Stimulated activated CD4-positive, alpha-beta T cell treated with anti-CD3 and anti-CD28 coated beads, Interleukin-2, amount 100 ng/mL, for 24 hours (primary cell): ENCODE results near the gene CYTH1.
A peak's percentile ranks its signal among the peaks of the same experiment; 100 is the strongest.

Source experiments
- DNase-seq, 2 donors: peaks; one replicate each; pipeline ENCODE4 v3.0.0-alpha.2; 2020

Gene CYTH1

DNA sequence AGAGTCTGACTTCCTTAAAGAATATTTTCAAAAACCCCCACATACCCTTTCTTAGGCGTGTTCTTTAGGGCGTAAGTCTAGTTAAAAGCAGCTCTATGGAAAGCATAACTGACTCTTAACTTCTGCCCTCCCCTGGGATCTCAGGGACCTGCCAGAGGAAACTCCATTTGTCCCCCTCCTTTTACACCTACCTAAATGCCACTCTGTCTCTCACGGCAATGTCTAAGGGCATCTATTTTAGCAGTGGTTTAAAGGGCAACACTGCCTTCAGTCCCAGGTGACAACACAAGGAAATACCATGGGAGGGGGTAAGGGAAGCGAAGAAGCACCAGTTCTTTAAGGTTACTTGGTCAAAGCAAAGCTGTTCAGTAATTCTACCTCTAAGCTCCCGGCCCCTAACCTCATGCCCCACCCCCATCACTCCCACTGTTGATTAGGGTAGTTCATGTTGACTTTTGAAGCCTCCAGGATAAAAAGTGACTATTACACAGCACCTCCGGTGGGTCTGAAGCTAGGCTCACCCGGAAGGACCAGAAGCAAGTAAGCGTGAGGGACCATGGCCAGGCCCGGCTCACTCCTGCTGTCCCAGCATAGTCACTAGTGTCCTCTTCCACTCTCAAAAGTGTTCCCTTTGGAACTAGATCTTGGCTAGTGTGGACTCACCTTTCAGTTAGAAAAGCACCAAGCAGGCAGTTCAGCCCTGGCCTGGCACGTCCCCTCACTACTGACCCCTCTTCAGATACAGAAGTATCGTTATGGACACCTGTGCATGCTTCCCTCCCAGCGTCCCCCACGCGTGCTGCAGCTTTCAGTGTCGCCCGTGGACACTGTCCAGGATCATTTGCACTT is 47.1 kb downstream of the CYTH1 start:
- DNase-seq = no peak

DNA sequence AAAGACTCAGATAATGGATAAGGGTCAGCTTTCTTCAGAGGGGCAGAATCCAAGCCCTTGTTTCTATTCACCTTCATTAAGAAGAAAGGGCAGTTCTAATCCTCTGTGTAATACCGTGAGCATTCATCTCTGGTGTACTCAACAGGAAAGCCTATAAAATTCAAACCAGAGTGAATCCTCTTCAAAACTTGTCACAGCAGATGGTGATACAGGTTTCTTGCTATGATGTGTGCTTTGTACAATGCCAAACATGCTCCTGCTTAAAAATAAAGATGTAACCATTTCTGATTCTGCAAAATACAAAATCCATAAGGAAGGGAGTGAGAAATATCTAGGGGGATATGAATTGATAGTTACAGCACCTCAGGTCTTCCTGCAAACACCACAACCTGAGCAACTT is 49.7 kb downstream of the CYTH1 start:
- DNase-seq = no peak

- no peak for DNase-seq
Measured at GRCh38 chr17:78731904-78732303, 50.2 kb downstream of the CYTH1 start.

DNA sequence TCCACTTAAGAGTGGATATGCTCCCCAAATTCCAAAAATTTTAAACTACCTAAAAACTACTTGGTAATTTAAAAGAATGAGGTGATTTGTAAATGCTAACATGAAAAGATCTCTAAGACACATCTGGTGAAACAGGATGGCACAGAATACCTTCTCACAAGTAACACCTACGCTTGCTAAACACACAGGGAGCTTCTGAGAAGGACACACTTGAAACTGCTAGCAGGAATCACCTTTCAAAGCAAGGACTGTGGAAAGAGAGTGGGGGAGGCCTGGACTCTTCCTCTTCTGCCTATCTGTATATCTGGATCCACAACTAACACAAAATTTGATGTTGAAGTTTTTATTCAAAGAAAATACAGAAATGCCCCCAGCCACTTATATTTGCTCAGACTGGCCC is 52.4 kb downstream of the CYTH1 start:
- DNase-seq = no peak

- DNase-seq = no peak
Measured at GRCh38 chr17:78728495-78728894, 53.6 kb downstream of the CYTH1 start.

DNA sequence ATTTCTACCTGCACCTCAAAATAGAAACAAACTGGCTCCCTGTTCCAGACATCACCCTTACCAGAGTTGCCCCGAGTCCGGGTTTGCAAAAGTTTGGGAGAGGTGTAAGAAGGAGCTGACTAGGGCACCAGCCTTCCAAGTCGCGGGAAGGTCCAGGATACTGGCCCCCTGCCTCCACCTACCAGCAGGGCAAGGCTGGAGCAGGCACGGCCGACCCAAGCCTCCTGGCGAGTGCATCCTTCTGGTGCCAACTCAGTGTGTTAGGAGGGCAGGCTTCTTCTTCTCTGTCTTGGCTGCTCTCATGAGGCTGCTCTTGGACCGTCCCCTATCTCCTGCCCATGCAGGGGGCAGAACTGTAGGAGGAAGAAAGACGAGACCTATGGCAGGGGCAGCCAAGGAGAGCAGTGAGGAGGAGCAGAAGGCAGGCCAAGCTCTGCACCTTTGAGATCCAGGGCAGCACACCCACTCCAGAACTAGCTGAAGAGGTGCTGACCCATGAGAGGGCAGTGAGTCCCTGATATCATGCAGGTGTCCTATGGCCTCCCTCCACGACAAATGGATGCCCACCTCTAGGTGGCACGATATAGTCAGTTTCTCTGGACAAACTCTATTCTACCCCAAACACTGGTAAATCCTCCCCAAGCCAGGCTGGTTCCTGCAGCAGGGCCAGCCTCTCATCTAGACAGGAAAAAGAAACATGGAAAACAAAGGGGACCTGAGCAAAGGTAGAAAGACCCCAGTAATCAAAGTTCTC is 54.4 kb downstream of the CYTH1 start:
- DNase-seq = no peak

DNA sequence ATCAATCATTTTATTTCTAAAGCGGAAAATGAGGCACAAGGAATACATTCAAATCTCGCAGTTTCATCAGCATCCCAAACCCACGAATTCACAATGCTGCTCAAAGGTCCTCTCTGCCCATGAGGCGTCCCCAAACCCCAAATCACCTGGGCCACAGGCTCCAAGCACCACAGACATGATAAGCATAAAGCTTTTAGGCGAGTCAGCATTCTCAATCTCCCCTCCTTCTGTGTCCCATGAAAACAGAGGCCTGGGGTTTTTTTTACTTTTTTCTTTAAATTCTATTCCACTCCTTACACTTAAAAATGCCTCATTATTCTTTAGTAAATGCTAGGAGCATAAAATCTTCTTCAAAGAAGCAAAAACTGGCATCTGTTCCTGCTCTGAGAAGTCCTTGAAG is 55.0 kb downstream of the CYTH1 start:
- DNase-seq = no peak

GRCh38 chr17:78726513-78726912 is 55.6 kb downstream of the CYTH1 start:
- no peak for DNase-seq

- peak in 1 of 2 donors; percentile 33 for DNase-seq
Measured at GRCh38 chr17:78725448-78726021, 56.5 kb downstream of the CYTH1 start.

DNA sequence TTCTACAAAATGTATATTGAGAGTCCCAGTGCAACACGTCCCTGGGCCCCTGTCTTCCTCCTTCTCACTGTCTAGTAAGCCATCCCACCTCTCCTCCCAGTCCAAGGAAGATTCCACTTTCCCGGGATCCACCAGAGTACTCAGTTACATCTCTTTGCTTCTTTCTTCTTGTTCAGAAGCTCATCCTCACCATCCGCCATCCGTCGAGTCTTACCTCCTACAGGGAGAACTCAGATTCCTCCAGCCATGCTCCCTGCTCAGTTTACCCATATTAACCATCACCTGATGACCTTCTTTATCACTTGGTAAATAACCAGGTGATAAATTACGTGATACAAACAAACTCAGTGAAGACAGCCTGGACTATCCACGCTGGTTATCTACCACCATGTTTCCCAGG is 57.1 kb downstream of the CYTH1 start:
- DNase-seq = no peak

DNA sequence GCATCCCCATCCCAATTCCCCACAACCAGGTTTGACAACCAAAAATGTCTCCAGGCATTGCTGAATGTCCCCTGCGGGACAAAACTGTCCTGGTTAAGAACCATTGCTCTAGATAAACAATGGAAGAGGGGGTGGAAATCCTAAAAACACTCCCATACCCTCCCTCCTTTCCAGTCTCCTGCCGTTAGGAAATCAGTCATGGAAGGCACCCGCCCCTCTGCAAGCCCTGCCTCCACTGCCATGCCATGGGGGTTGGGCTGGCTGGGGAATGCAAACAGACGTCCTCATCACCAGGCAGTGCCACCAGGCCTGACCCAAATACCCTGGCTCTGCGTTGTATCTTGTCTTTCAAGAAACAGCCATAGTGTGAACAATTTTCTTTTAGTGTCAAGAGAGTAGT is 57.5 kb downstream of the CYTH1 start:
- no peak for DNase-seq

DNA sequence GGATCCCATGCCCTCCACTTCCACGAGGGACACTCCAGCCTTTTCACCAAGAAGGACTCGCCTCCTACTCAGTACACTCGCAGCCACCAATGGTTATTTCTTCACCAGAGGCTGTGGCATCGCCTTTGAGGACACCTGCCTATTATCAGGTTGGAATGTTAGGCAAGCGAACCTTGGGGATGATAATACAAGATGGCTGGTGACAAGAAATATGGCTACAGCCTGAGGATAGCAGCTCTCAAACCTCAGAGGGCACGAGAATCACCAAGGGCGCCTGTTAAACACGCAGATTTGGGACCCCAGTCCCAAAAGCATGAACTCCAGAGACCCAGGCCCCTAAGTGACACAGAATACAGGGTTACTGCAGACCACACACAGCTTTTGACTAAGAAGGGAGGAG is 58.1 kb downstream of the CYTH1 start:
- DNase-seq = no peak

DNA sequence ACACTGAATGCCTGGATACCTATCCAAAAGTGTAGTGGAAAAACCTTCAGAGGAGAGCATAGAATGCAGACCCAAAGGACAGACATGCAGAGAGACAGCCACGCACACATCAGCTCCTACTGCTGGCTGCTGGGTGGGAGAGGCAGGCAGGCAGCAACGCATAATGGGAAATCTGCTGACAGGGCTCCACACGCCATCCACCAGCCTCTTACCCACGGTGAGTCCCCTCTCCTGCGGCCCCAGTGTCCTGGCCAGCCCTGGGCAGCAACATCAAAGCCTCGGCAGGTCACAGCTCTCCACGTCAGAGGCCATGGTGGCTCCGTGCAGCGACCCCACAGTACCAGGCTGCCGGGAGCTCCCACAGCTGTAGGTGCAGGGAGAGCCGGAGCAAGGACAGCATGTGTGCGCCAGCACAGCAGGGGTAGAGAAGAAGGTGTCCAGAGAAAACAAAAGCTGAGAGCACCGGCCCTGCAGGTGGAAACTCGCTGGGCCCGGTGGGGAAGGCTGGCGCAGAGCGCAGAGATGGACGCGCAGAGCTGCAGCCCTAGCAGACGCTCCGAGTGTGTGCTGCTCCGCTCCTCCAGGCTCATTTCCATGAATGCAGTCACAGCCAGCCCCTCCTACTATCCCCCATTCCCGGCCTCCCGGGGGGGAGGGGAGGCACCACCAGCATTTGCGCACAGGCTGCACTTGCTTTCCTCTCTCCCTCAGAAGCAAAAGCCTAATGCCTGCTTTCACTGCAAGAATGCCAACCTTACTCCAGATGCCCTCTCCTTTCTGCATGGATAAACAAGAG is 58.9 kb downstream of the CYTH1 start:
- DNase-seq = no peak

DNA sequence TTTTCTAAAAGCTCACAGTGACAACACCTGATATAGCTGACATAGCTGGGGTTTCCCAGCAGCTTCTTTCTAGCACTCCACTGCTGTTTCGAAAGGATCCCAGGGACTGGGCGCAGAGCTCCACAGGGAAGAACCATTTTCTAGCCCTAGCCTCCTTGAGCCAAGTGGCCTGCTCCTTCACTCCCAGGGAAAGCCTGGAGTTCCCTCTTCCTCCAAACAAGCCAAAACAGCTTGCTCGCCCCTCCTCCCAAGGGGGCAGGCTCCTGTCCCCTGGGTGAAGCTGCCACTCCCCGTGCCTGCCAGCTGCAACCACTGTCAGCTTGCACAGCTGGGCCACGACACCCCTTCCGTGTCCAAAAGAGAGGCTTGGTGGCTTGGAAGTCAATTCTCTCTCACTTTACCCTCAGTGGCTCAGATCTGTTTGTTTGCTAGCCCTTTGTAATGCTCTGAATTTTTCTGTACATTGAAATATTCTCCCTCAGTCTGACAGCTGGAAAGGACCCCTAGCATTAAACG is 59.8 kb downstream of the CYTH1 start:
- DNase-seq = no peak

- DNase-seq = peak in 1 of 2 donors; percentile 29
Measured at GRCh38 chr17:78719630-78720298, 62.3 kb downstream of the CYTH1 start.

GRCh38 chr17:78718575-78719208 is 63.4 kb downstream of the CYTH1 start:
- no peak for DNase-seq

GRCh38 chr17:78717431-78717980 is 64.6 kb downstream of the CYTH1 start:
- no peak for DNase-seq

- DNase-seq = peak; percentile 40 to 48
Measured at GRCh38 chr17:78716814-78717393, 65.2 kb downstream of the CYTH1 start.

GRCh38 chr17:78716292-78716691 is 65.8 kb downstream of the CYTH1 start:
- DNase-seq = no peak

GRCh38 chr17:78715876-78716275 is 66.2 kb downstream of the CYTH1 start:
- no peak for DNase-seq
